ENCODE results near the gene SIRT3.
"Not testable (repeated sequence)": the region's sequence is repeated elsewhere in the genome, so short reads cannot be mapped to it uniquely, and the experiment has no call there.

The SIRT3 gene

DNA sequence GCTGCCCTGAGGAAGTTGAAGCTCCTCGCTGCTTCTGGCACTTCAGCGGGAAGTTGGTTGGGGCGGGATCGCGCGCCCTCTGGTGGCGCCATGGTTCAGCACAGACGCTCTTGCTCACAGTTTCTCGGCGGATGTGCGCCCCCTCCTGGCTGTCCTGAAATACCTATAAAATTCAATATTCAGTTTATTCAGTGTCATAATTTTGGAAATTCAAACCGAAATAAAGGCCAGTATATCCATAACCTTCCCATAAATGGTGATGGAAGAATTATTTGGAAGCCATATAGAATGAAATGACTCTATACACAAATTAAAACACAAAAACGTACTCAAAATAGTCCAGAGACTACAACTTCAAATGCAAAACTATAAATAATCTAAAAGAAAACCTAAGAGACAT is 55.9 kb downstream of the SIRT3 start:
- not testable (repeated sequence) for H3K18ac ChIP-seq (ENCODE audit: low read length); H3K79me1 ChIP-seq (ENCODE audit: low read depth, low read length); H3K14ac ChIP-seq (ENCODE audit: low read length); H2BK12ac ChIP-seq (ENCODE audit: low read length); H3K27me3 ChIP-seq (ENCODE audit: control insufficient read depth in 3 of 3, insufficient read depth in 3 of 3, low read depth in 1 of 3, low read length in 3 of 3); H2AK5ac ChIP-seq (ENCODE audit: low read depth, low read length); H3K4ac ChIP-seq (ENCODE audit: low read length); H3K9ac ChIP-seq (ENCODE audit: low read depth, low read length, poor library complexity); H2BK5ac ChIP-seq (ENCODE audit: low read length); DNase-seq (ENCODE audit: low spot score); H3K23ac ChIP-seq (ENCODE audit: low read depth, low read length, poor library complexity); H3K4me2 ChIP-seq (ENCODE audit: insufficient read depth, low read length, poor library complexity, severe bottlenecking); H3K27ac ChIP-seq (replicated peaks; ENCODE audit: low read length); H2AFZ ChIP-seq (ENCODE audit: low read length); H3K4me3 ChIP-seq (ENCODE audit: low read length in 2 of 2); H2BK15ac ChIP-seq (ENCODE audit: low read length); H3K9me3 ChIP-seq (replicated peaks in 1 of 2; ENCODE audit: control insufficient read depth in 2 of 2, insufficient read depth in 1 of 2, low read depth in 1 of 2, low read length in 2 of 2); H3K4me1 ChIP-seq (ENCODE audit: control insufficient read depth in 2 of 2, insufficient read depth in 1 of 2, low read depth in 1 of 2, low read length in 2 of 2); H4K8ac ChIP-seq (ENCODE audit: low read depth, low read length); H4K91ac ChIP-seq (ENCODE audit: low read depth, low read length, poor library complexity); H2BK120ac ChIP-seq (ENCODE audit: low read depth, low read length); H3K36me3 ChIP-seq (replicated peaks in 1 of 2; ENCODE audit: control insufficient read depth in 2 of 2, insufficient read depth in 2 of 2, low read length in 2 of 2)
- whole genome bisulfite sequencing, 2 donors (ENCODE audit: extremely low coverage in 2 of 2, insufficient read length in 2 of 2, insufficient replicate concordance in 1 of 2): no CpG with 5 or more reads among the region's 13 CpGs
